Right lung (tissue), 5 donors: ENCODE data around the gene FGF18. TPM values are rescaled to one million over a fixed set of nuclear protein-coding genes. Genes with fewer than 3 reads are reported as not detected.
"Not testable (repeated sequence)": the region's sequence is repeated elsewhere in the genome, so short reads cannot be mapped to it uniquely, and the experiment has no call there.

ENCODE experiments used
- DNase-seq, 2 donors: peaks; one replicate each; pipeline ENCODE4 v3.0.0-alpha.2; 2013
- polyA plus RNA-seq, 5 donors: library from polyadenylated mRNA; unstranded; fragments of 120-200 nt; gene quantifications; one replicate each; pipeline versions ENCODE4 v1.2.1 to v1.2.3, GENCODE V29; 2013; ENCODE audit warnings: inconsistent platforms in 1 of 5, low replicate concordance in 1 of 5; ENCODE audit not compliant: insufficient read length in 5 of 5, insufficient read depth in 1 of 5

The FGF18 gene
- polyA plus RNA-seq, 5 donors = 4.6 to 11.2 (median 7.8) TPM

- DNase-seq = no peak
Measured at GRCh38 chr5:171397599-171397998, 21.8 kb upstream of the FGF18 start.

- DNase-seq = not testable (repeated sequence)
Measured at GRCh38 chr5:171398660-171399059, 20.8 kb upstream of the FGF18 start.

GRCh38 chr5:171400169-171400568 lies 19.3 kb upstream of the FGF18 start:
- DNase-seq = no peak

- no peak for DNase-seq
Measured at GRCh38 chr5:171401167-171401947, 18.1 kb upstream of the FGF18 start.

GRCh38 chr5:171402751-171403150 lies 16.7 kb upstream of the FGF18 start:
- not testable (repeated sequence) for DNase-seq

- no peak for DNase-seq
Measured at GRCh38 chr5:171405615-171406014, 13.8 kb upstream of the FGF18 start.

- no peak for DNase-seq
Measured at GRCh38 chr5:171407234-171407633, 12.2 kb upstream of the FGF18 start.

GRCh38 chr5:171409164-171410136 lies 10.0 kb upstream of the FGF18 start:
- no peak for DNase-seq

GRCh38 chr5:171410181-171410580 lies 9.3 kb upstream of the FGF18 start:
- DNase-seq = no peak

GRCh38 chr5:171412186-171412585 lies 7.3 kb upstream of the FGF18 start:
- DNase-seq = no peak

GRCh38 chr5:171413153-171413910 lies 6.1 kb upstream of the FGF18 start:
- no peak for DNase-seq

- DNase-seq = not testable (repeated sequence)
Measured at GRCh38 chr5:171413993-171414392, 5.5 kb upstream of the FGF18 start.

GRCh38 chr5:171415115-171415730 lies 4.2 kb upstream of the FGF18 start:
- no peak for DNase-seq

GRCh38 chr5:171416160-171417049 lies 3.0 kb upstream of the FGF18 start:
- DNase-seq = no peak

- DNase-seq = peak; percentile 82 to 83
Measured at GRCh38 chr5:171418316-171418981, 998 bp upstream of the FGF18 start.

GRCh38 chr5:171419688-171420430 lies 412 bp downstream of the FGF18 start:
- DNase-seq = no peak

GRCh38 chr5:171420431-171421241 lies 1.2 kb downstream of the FGF18 start:
- peak; percentile 88 for DNase-seq
